ENCODE results near the gene OR2A42. TPM values are rescaled to one million over a fixed set of nuclear protein-coding genes. Genes with fewer than 3 reads are reported as not detected.
"Not testable (repeated sequence)": the region's sequence is repeated elsewhere in the genome, so short reads cannot be mapped to it uniquely, and the experiment has no call there.

OR2A42 gene
- total RNA-seq, 1 experiment from 2014 or later, result not detected

DNA sequence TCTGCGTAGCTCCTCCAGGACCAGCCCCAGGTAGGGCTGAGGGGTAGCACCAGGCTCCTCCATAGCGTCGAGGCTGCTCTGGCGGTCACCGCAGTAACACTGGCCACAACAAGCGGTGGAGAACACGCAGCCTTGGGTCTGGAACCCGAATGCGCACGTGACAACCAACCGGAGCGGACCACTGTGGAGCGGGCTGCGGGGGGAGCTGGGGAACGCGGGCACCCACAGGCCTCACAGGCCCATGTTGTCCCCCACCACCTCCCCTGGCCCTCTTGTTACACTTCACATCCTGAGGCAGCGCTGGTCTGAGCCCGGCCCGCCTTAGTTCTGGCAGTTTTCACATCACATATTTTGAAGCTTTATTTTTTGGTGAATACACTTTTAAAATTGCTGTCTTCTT, 29.8 kb upstream of the OR2A42 start, which contains the start of gene CTAGE8:
CTAGE8 (minus strand) TSS at position 101 of the 400 bp plus-strand sequence; CDS start at position 63, 38 bp downstream.
- H3K4me3 ChIP-seq; H3K27ac ChIP-seq; H3K79me2 ChIP-seq (ENCODE audit: low read depth); H3K4me1 ChIP-seq (replicated peaks; ENCODE audit: insufficient read depth); H2AFZ ChIP-seq; H3K27me3 ChIP-seq (ENCODE audit: insufficient read depth, low read depth); DNase-seq; H4K20me1 ChIP-seq (ENCODE audit: insufficient read depth); H3K9me2 ChIP-seq (ENCODE audit: insufficient read depth); H3F3A ChIP-seq (ENCODE audit: insufficient read depth, low read depth); CTCF ChIA-PET; intact Hi-C loops (cut with micrococcal nuclease; ENCODE audit: unreplicated experiment); H3K36me3 ChIP-seq (ENCODE audit: low read depth); H3K4me2 ChIP-seq; POLR2A ChIA-PET (ENCODE audit: unreplicated experiment); BruUV-seq (replicated peaks); H3K9me3 ChIP-seq (ENCODE audit: insufficient read depth, low read depth): not testable (repeated sequence)

DNA sequence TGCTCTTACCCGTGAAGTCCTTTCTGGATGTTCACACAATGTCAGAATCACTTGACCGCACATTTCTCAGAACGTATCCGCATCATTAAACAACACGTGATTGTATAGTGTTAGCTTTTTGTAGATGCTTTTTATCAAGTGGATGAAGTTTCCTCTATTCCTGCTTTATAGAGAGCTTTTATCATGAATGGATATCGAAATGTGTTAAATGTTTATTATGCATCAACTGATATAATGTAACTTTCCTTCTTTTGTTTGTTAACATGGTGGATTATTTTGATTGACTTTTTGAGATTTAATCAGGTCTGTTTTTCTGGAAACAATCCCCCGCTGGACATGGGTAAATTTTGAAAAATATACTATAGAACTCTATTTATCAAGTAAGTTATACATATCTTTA, 25.3 kb upstream of the OR2A42 start, which contains the start of gene OR2A7:
OR2A7 (minus strand) TSS at position 101 of the 400 bp plus-strand sequence. CDS start 5,164 bp downstream, outside the sequence.
- BruUV-seq (replicated peaks); H3K4me2 ChIP-seq; H3K9me2 ChIP-seq (ENCODE audit: insufficient read depth); H3K9me3 ChIP-seq (ENCODE audit: insufficient read depth, low read depth); H4K20me1 ChIP-seq (ENCODE audit: insufficient read depth); H3K79me2 ChIP-seq (ENCODE audit: low read depth); H3K4me1 ChIP-seq (replicated peaks; ENCODE audit: insufficient read depth); POLR2A ChIA-PET (ENCODE audit: unreplicated experiment); H3K27ac ChIP-seq; H2AFZ ChIP-seq; H3K36me3 ChIP-seq (ENCODE audit: low read depth); H3K4me3 ChIP-seq; H3K27me3 ChIP-seq (ENCODE audit: insufficient read depth, low read depth); DNase-seq; H3F3A ChIP-seq (ENCODE audit: insufficient read depth, low read depth); intact Hi-C loops (cut with micrococcal nuclease; ENCODE audit: unreplicated experiment); CTCF ChIA-PET: not testable (repeated sequence)

- H3K4me2 ChIP-seq; H3K9me3 ChIP-seq (ENCODE audit: insufficient read depth, low read depth); H3K27ac ChIP-seq; intact Hi-C loops (cut with micrococcal nuclease; ENCODE audit: unreplicated experiment); H3K9me2 ChIP-seq (ENCODE audit: insufficient read depth); H3F3A ChIP-seq (ENCODE audit: insufficient read depth, low read depth); H3K79me2 ChIP-seq (ENCODE audit: low read depth); H4K20me1 ChIP-seq (ENCODE audit: insufficient read depth); POLR2A ChIA-PET (ENCODE audit: unreplicated experiment); DNase-seq; H3K4me3 ChIP-seq; CTCF ChIA-PET; H3K27me3 ChIP-seq (ENCODE audit: insufficient read depth, low read depth); H3K36me3 ChIP-seq (ENCODE audit: low read depth); H3K4me1 ChIP-seq (replicated peaks; ENCODE audit: insufficient read depth); BruUV-seq (replicated peaks); H2AFZ ChIP-seq: not testable (repeated sequence)
These were observed 22.7 kb upstream of the OR2A42 start for GRCh38 chr7:144262128-144262527.

- H3K9me3 ChIP-seq (ENCODE audit: insufficient read depth, low read depth); H3F3A ChIP-seq (ENCODE audit: insufficient read depth, low read depth); DNase-seq; H3K9me2 ChIP-seq (ENCODE audit: insufficient read depth); CTCF ChIA-PET; H3K4me2 ChIP-seq; H2AFZ ChIP-seq; H4K20me1 ChIP-seq (ENCODE audit: insufficient read depth); H3K4me1 ChIP-seq (replicated peaks; ENCODE audit: insufficient read depth); H3K79me2 ChIP-seq (ENCODE audit: low read depth); intact Hi-C loops (cut with micrococcal nuclease; ENCODE audit: unreplicated experiment); H3K36me3 ChIP-seq (ENCODE audit: low read depth); H3K27me3 ChIP-seq (ENCODE audit: insufficient read depth, low read depth); POLR2A ChIA-PET (ENCODE audit: unreplicated experiment); BruUV-seq (replicated peaks); H3K4me3 ChIP-seq; H3K27ac ChIP-seq: not testable (repeated sequence)
These were observed 19.7 kb upstream of the OR2A42 start for GRCh38 chr7:144259067-144259466.

GRCh38 chr7:144256112-144256511, 16.7 kb upstream of the OR2A42 start:
- no TSS peak for BruUV-seq (replicated peaks)
- Histone ChIP-seq H3K4me2 (peak overlapping the region; percentile 48), H3F3A (ENCODE audit: insufficient read depth, low read depth) (no peaks in the 10 kb centered on the region), H3K79me2 (ENCODE audit: low read depth) (no peaks in the 10 kb centered on the region), H3K4me3 (no peak overlapping the region), H2AFZ (peak overlapping the region; percentile 75), H3K27me3 (ENCODE audit: insufficient read depth, low read depth) (no peaks in the 10 kb centered on the region), H3K9me2 (ENCODE audit: insufficient read depth) (no peaks in the 10 kb centered on the region), H3K9me3 (ENCODE audit: insufficient read depth, low read depth) (no peaks in the 10 kb centered on the region), H3K4me1 (replicated peaks; ENCODE audit: insufficient read depth) (peaks cover 10% of the 10 kb centered on the region), H3K36me3 (ENCODE audit: low read depth) (no peaks in the 10 kb centered on the region), H4K20me1 (ENCODE audit: insufficient read depth) (no peaks in the 10 kb centered on the region), H3K27ac (peak overlapping the region; percentile 60)
- ChIA-PET CTCF (interaction anchor here (0.7 kb wide), 1 partner anchor 181 kb away, joined by 3 read pairs; no protein-coding TSS in a partner anchor), POLR2A (ENCODE audit: unreplicated experiment) (no interaction called here)
- DNase-seq, result peak; percentile 25 to 50
- TF ChIP-seq EZH2 (IDR thresholded peaks at IDR 0.05; ENCODE audit: low read depth) (no peak), CTCF (conservative IDR thresholded peaks at IDR 0.05) (no peak)
- intact Hi-C loops (cut with micrococcal nuclease; ENCODE audit: unreplicated experiment), result no loop called here

Data from PC-9 (cell line).